GM19193 (cell line): Measurements from ENCODE around the gene PSORS1C1.
A peak's percentile ranks its signal among the peaks of the same experiment; 100 is the strongest.

ENCODE experiments used
- POLR2A ChIP-seq: IDR thresholded peaks from 4 replicates; pipeline ENCODE4 v1.6.1; 2011; ENCODE audit not compliant: insufficient read depth, insufficient read length; ENCODE audit errors: extremely low read depth

PSORS1C1 gene

DNA sequence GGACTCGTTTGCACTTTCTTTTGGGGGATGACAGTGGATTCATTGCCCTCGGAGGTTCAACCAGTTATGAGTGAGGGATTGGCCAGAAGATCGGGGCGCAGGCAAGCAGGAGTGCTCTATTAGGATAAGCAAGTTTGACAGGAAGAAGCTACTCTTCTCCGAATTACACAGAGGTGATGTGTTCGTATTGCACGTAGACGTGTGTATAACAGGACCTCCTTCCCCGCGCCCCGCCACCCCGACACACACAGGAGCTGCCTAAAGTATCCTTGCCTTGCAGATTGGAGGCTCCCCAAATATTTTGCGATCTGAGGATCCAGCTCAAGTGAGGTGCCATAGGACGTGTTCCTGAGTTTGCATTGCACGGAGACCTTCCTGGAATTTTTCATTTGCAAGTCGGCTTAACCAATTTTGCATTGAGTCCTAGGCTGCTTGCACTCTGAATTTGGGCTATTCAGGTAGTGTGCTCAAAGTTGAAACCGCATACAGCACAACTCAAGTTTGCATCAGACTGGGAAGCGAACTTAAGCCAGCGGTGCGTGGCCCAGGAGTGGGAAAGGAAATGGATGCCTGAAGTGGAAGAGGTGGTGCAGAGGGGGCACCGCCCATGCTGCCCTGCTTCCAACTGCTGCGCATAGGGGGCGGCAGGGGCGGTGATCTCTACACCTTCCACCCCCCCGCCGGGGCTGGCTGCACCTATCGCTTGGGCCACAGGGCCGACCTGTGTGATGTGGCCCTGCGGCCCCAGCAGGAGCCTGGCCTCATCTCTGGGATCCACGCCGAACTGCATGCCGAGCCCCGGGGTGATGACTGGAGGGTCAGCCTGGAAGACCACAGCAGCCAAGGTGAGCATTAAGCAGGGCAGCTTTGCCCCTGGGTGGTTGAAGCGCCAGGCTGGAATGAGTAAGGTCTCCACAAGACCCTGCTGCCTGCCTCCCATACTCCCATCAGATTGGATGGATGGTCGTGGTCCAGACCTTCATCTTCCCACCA is 44.6 kb downstream of the PSORS1C1 start:
- peak; percentile 23 for TF ChIP-seq POLR2A

DNA sequence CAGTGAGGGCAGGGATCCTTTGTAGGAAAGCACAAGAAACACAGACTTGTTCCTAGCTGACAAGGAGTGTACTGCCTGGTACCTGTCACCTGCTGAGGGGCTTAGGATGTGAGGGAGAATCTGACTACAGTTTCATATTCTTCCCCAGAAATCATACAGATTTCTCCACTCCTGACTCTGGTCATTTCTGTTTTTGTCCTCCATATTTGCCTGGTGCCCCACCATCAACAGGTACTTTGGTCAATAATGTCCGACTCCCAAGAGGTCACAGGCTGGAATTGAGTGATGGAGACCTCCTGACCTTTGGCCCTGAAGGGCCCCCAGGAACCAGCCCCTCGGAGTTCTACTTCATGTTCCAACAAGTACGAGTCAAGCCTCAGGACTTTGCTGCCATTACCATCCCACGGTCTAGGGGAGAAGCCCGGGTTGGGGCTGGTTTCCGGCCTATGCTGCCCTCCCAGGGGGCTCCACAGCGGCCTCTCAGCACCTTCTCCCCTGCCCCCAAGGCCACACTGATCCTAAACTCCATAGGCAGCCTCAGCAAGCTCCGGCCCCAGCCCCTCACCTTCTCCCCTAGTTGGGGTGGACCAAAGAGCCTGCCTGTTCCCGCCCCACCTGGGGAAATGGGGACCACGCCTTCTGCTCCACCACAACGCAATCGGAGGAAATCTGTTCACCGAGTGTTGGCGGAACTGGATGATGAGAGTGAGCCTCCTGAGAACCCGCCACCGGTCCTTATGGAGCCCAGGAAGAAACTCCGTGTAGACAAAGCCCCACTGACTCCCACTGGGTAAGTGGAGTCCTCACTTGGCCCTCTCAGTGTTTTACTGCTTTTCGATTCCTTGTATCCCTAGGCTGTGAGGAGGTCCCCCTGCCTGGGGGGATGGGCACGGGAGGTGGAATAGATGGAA is 46.9 kb downstream of the PSORS1C1 start:
- no peak for TF ChIP-seq POLR2A

GRCh38 chr6:31162463-31163165 is 48.0 kb downstream of the PSORS1C1 start:
- no peak for TF ChIP-seq POLR2A

- no peak for TF ChIP-seq POLR2A
These were observed 49.3 kb downstream of the PSORS1C1 start for GRCh38 chr6:31163922-31164321.

DNA sequence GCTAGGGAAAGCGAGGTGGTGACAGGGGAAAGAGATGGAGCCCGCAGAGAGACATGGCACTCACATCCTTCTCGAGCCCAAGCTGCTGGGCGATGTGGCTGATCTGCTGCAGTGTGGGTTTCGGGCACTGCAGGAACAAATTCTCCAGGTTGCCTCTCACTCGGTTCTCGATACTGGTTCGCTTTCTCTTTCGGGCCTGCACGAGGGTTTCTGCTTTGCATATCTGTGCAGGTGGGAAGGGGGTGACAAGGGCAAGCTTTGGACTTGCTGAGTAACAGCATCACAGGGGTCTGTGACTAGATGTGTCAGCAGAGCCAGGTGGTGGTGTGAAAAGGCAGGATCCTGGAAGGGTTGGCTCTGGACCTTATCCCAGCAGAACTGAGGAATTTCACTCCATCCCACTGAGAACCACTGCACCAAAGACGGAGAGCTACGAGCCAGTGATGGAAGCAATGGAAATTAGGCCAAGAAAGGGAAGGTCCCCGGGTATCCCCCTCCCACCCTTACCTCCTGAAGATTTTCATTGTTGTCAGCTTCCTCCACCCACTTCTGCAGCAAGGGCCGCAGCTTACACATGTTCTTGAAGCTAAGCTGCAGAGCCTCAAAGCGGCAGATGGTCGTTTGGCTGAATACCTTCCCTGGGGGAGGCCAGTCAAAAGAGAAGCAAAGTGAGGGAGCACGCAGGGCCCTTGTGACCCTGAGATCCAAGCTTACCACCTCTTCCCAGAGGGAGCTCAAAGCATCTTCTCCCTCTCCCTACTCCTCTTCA is 50.6 kb downstream of the PSORS1C1 start:
- peak; percentile 71 for TF ChIP-seq POLR2A

- TF ChIP-seq POLR2A, result no peak
These were observed 51.4 kb downstream of the PSORS1C1 start for GRCh38 chr6:31165986-31166385.

DNA sequence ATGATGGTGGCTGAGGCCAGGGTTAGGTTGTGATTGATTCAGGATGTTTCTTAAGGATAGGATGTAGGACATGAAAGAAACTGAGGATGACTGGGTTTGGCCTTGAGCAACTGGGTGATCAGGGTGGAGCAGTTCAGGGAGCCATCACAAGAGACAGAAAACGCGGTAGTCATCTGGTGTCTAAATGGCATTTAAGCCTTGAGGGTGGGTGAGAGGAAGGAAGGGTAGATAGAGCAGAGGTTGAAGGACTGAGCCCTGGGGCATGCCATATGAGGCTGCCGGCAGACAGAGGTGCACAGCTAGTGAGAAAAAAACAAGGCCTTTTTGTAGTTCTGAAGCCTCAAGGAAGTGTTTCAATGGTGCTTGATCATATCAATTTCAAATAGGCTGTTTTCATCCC is 54.0 kb downstream of the PSORS1C1 start:
- TF ChIP-seq POLR2A, result no peak

- TF ChIP-seq POLR2A, result no peak
These were observed 54.7 kb downstream of the PSORS1C1 start for GRCh38 chr6:31169123-31169857.

DNA sequence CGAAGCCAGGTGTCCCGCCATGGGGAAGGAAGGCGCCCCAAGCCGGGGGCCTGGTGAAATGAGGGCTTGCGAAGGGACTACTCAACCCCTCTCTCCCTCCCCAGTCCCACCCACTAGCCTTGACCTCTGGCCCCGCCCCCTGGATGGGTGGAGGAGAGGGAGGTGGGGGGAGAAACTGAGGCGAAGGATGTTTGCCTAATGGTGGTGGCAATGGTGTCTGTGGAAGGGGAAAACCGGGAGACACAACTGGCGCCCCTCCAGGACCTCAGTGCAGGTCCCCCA is 55.9 kb downstream of the PSORS1C1 start, which contains the start of gene POU5F1:
TSS of gene POU5F1 (minus strand) at position 83 of the 282 bp plus-strand sequence. CDS start at position 21, 62 bp downstream.
- TF ChIP-seq POLR2A, result no peak

- no peak for TF ChIP-seq POLR2A
These were observed 56.5 kb downstream of the PSORS1C1 start for GRCh38 chr6:31170987-31171671.

DNA sequence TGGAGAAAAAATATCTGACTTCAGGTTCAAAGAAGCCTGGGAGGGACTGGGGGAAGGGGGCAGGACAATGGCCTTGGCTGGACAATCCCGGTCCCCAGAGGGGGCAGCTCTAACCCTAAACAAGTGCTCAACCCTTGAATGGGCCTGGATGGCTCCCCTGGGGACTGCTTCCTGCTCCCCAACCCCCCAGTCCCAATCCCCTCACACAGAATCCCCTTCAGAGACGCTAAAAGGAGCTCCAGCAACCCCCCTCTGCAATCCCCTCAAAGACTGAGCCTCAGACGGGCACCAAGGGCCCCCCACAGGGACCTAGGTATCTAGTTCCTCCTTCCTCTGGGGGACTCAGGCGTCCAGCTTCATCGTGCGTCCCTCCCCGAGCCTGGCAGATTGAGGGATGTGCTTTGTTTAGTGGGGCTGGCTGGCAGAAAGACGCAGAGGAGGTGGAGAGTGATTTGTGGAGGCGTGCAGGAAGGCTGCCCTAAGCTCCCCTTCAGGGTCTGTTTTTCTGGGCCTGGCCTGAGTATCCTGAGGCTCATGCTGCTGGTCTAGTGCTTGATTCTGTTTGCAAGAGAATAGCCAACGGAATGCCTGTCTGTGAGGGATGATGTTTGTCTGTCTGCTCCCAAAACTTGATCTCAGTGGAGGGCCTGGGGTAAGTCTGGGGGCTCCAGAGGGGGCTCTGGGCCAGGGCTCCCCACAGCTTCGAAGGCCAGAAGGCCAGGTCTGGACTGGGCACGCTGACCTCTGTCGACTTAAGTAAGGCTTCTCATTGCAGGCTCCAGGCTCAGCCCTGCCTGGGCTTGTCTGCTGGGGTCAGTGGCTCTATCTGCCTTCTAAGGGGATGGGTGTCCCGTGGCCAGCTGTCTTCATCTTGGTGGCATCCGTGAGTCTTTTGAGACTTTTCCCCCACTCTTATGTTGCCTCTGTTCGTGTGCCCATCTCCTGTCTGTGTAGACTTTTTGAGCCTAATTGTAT is 57.6 kb downstream of the PSORS1C1 start:
- no peak for TF ChIP-seq POLR2A

GRCh38 chr6:31172973-31173384 is 58.4 kb downstream of the PSORS1C1 start:
- TF ChIP-seq POLR2A, result no peak

GRCh38 chr6:31173406-31173805 is 58.8 kb downstream of the PSORS1C1 start:
- no peak for TF ChIP-seq POLR2A
